H9 (cell line): ENCODE measurements around the gene C11orf24. TPM values are rescaled to one million over a fixed set of nuclear protein-coding genes. Genes with fewer than 3 reads are reported as not detected.

ENCODE experiments used
- DNase-seq: peaks from one replicate; pipeline ENCODE4 v3.0.0-alpha.2; 2017
- H2AFZ ChIP-seq: one replicate; pipeline ENCODE4 v1.6.1; 2013; ENCODE audit warnings: mild to moderate bottlenecking, low read length, control low read depth, moderate library complexity
- H2AK5ac ChIP-seq: 2 replicates; pipeline ENCODE4 v1.6.1; 2013; ENCODE audit warnings: low read length, control low read depth, mixed read lengths; ENCODE audit not compliant: insufficient read length
- H2BK120ac ChIP-seq: one replicate; pipeline ENCODE4 v1.6.1; 2013; ENCODE audit warnings: low read depth, mild to moderate bottlenecking, low read length, control low read depth, inconsistent platforms; ENCODE audit not compliant: poor library complexity, severe bottlenecking
- H2BK12ac ChIP-seq: 2 replicates; pipeline ENCODE4 v1.6.1; 2013; ENCODE audit warnings: low read length, control low read depth, mixed read lengths, low read depth; ENCODE audit not compliant: insufficient read length
- H2BK15ac ChIP-seq: 2 replicates; pipeline ENCODE4 v1.6.1; 2013; ENCODE audit warnings: low read depth, low read length, control low read depth
- H2BK20ac ChIP-seq: one replicate; pipeline ENCODE4 v1.6.1; 2013; ENCODE audit warnings: low read depth, mild to moderate bottlenecking, low read length, control low read depth, inconsistent platforms; ENCODE audit not compliant: poor library complexity, severe bottlenecking
- H2BK5ac ChIP-seq: 2 replicates; pipeline ENCODE4 v1.6.1; 2013; ENCODE audit warnings: low read length, control low read depth, mixed read lengths; ENCODE audit not compliant: insufficient read length
- H3K14ac ChIP-seq: 2 replicates; pipeline ENCODE4 v1.6.1; 2013; ENCODE audit warnings: low read length, control low read depth; ENCODE audit not compliant: insufficient read depth
- H3K18ac ChIP-seq: 2 replicates; pipeline ENCODE4 v1.6.1; 2013; ENCODE audit warnings: low read depth, mild to moderate bottlenecking, mixed read lengths, low read length, control low read depth; ENCODE audit not compliant: insufficient read length
- H3K23ac ChIP-seq: 2 replicates; pipeline ENCODE4 v1.6.1; 2013; ENCODE audit warnings: low read length, control low read depth, mixed read lengths, low read depth; ENCODE audit not compliant: insufficient read length
- H3K23me2 ChIP-seq: 2 replicates; pipeline ENCODE4 v1.6.1; 2013; ENCODE audit warnings: low read depth, mild to moderate bottlenecking, mixed read lengths, low read length, control low read depth; ENCODE audit not compliant: insufficient read length, poor library complexity, severe bottlenecking
- H3K27ac ChIP-seq: 2 replicates; pipeline ENCODE4 v1.5.1; 2013; ENCODE audit warnings: low read length, control low read depth, mixed read lengths, low read depth; ENCODE audit not compliant: insufficient read length
- H3K27me3 ChIP-seq: 2 replicates; pipeline ENCODE4 v1.6.1; 2013; ENCODE audit warnings: low read length, control low read depth, inconsistent platforms; ENCODE audit not compliant: insufficient read depth
- H3K4ac ChIP-seq: 2 replicates; pipeline ENCODE4 v1.6.1; 2013; ENCODE audit warnings: low read depth, mild to moderate bottlenecking, control low read depth, inconsistent platforms, low read length, moderate library complexity
- H3K4me1 ChIP-seq: 2 replicates; pipeline ENCODE4 v1.6.1; 2013; ENCODE audit warnings: low read length, control low read depth, inconsistent platforms; ENCODE audit not compliant: insufficient read depth
- H3K4me2 ChIP-seq: 2 replicates; pipeline ENCODE4 v1.6.1; 2013; ENCODE audit warnings: low read length, control low read depth, mixed read lengths; ENCODE audit not compliant: insufficient read length, insufficient read depth
- H3K56ac ChIP-seq: 2 replicates; pipeline ENCODE4 v1.6.1; 2013; ENCODE audit warnings: low read depth, mild to moderate bottlenecking, mixed read lengths, low read length, control low read depth; ENCODE audit not compliant: insufficient read length
- H3K79me1 ChIP-seq: 2 replicates; pipeline ENCODE4 v1.6.1; 2013; ENCODE audit warnings: low read depth, mild to moderate bottlenecking, moderate library complexity, low read length, control low read depth, inconsistent platforms; ENCODE audit not compliant: insufficient read depth, poor library complexity, severe bottlenecking
- H3K79me2 ChIP-seq: 2 replicates; pipeline ENCODE4 v1.6.1; 2013; ENCODE audit warnings: low read length, control low read depth, inconsistent platforms; ENCODE audit not compliant: insufficient read depth
- H3K9ac ChIP-seq: 2 replicates; pipeline ENCODE4 v1.6.1; 2013; ENCODE audit warnings: low read length, control low read depth, mixed read lengths; ENCODE audit not compliant: insufficient read length; ENCODE audit errors: extremely low read depth
- H3K9me3 ChIP-seq: one replicate; pipeline ENCODE4 v1.6.1; 2013; ENCODE audit warnings: low read depth, low read length, inconsistent platforms; ENCODE audit not compliant: control insufficient read depth
- H3T11ph ChIP-seq: one replicate; pipeline ENCODE4 v1.6.1; 2013; ENCODE audit warnings: mild to moderate bottlenecking, low read length, control low read depth, inconsistent platforms
- H4K20me1 ChIP-seq: one replicate; pipeline ENCODE4 v1.6.1; 2013; ENCODE audit not compliant: control insufficient read depth, insufficient read length, insufficient read depth
- H4K5ac ChIP-seq: 2 replicates; pipeline ENCODE4 v1.6.1; 2013; ENCODE audit warnings: low read depth, mild to moderate bottlenecking, mixed read lengths, low read length, control low read depth; ENCODE audit not compliant: insufficient read length
- H4K8ac ChIP-seq: replicated peaks from 2 replicates; pipeline ENCODE4 v1.6.1; 2013; ENCODE audit warnings: low read length, control low read depth, mixed read lengths, low read depth; ENCODE audit not compliant: insufficient read length
- H4K91ac ChIP-seq: 2 replicates; pipeline ENCODE4 v1.6.1; 2013; ENCODE audit warnings: low read depth, mild to moderate bottlenecking, moderate library complexity, mixed read lengths, low read length, control low read depth; ENCODE audit not compliant: insufficient read length
- H3K27ac Mint-ChIP-seq, 3 experiments: 2 replicates in 2 of 3; 3 replicates in 1 of 3; pipeline ENCODE4 v1.8.0; 2020 to 2021; ENCODE audit warnings: mixed read lengths in 3 of 3, mild to moderate bottlenecking in 1 of 3, moderate library complexity in 1 of 3
- H3K27me3 Mint-ChIP-seq: 2 replicates; pipeline ENCODE4 v1.8.0; 2021; ENCODE audit warnings: low read depth, mild to moderate bottlenecking, moderate library complexity, mixed read lengths
- H3K36me3 Mint-ChIP-seq, 3 experiments: 2 replicates in 2 of 3; 3 replicates in 1 of 3; pipeline ENCODE4 v1.8.0; 2020 to 2021; ENCODE audit warnings: low read depth in 3 of 3, mixed read lengths in 3 of 3; ENCODE audit not compliant: insufficient read depth in 1 of 3
- H3K4me1 Mint-ChIP-seq, 2 experiments: 2 replicates each; pipeline ENCODE4 v1.8.0; 2020; ENCODE audit warnings: mixed read lengths in 2 of 2
- H3K4me3 Mint-ChIP-seq, 2 experiments: 2 replicates in 1 of 2; 3 replicates in 1 of 2; pipeline ENCODE4 v1.8.0; 2020 to 2021; ENCODE audit warnings: mild to moderate bottlenecking in 2 of 2, mixed read lengths in 2 of 2, moderate library complexity in 1 of 2
- H3K9me3 Mint-ChIP-seq, 2 experiments: 2 replicates in 1 of 2; 3 replicates in 1 of 2; pipeline ENCODE4 v1.8.0; 2020; ENCODE audit warnings: mild to moderate bottlenecking in 2 of 2, mixed read lengths in 2 of 2, moderate library complexity in 1 of 2
- CTCF ChIP-seq: fragments of 200-600 bp; sonication (generic); conservative IDR thresholded peaks from 3 replicates; pipeline ENCODE4 v1.8.0; 2021; ENCODE audit warnings: antibody characterized with exemption, mild to moderate bottlenecking
- WGBS: extraction: QIAGEN DNeasy Blood & Tissue Kit; methylation state at CpG from one replicate; pipeline ENCODE4 v1.1.7; 2013; ENCODE audit warnings: missing lambda C conversion rate, low lambda C conversion rate, mixed read lengths; ENCODE audit not compliant: insufficient read length; ENCODE audit errors: extremely low coverage; 5-methylcytosine and 5-hydroxymethylcytosine counted together
- total RNA-seq: library from RNA; stranded (reverse); gene quantifications from 2 replicates; pipeline ENCODE4 v1.2.1, GENCODE V29; 2021

C11orf24 gene
- total RNA-seq, 1 experiment from 2014 or later = 46.8 TPM

GRCh38 chr11:68273026-68273738 lies 1.4 kb upstream of the C11orf24 start:
- H3K9ac ChIP-seq = peak overlapping the region; percentile 36
- WGBS = no CpG with 5 or more reads among the region's 21 CpGs

More at GRCh38 chr11:68273026-68273738, 1.4 kb upstream of the C11orf24 start:
- no peaks in the 10 kb centered on the region for H3K27me3 ChIP-seq
- no peak overlapping the region for H3K56ac ChIP-seq
- H2BK12ac ChIP-seq = no peak overlapping the region
- H4K8ac ChIP-seq = no peak overlapping the region
- no peak overlapping the region for H2BK5ac ChIP-seq
- no peak overlapping the region for H3K23ac ChIP-seq
- DNase-seq = peak; percentile 17
- H3K14ac ChIP-seq = no peak overlapping the region
- H2BK120ac ChIP-seq = no peak overlapping the region
- peaks cover 0 to under 1% (median 0%) of the 10 kb centered on the region in 3 experiments; a peak in 4 of 7 replicates for H3K36me3 Mint-ChIP-seq
- H3K27ac ChIP-seq = no peak overlapping the region
- no peaks in the 10 kb centered on the region; the same call in 1 of the 2 replicates for H3K4me1 ChIP-seq
- no peak for TF ChIP-seq CTCF
- H4K91ac ChIP-seq = no peak overlapping the region
- H3K79me2 ChIP-seq = peaks cover 2% of the 10 kb centered on the region; the same call in 1 of the 2 replicates
- no peaks in the 10 kb centered on the region for H3K9me3 ChIP-seq
- peaks cover 3% of the 10 kb centered on the region for H3K23me2 ChIP-seq
- peak overlapping the region; percentile 96 to 99; a peak in 4 of 5 replicates for H3K4me3 Mint-ChIP-seq
- no peak overlapping the region for H2AFZ ChIP-seq
- H3K4me2 ChIP-seq = no peak overlapping the region
- no peak overlapping the region; a peak in 1 of 7 replicates for H3K27ac Mint-ChIP-seq
- no peak overlapping the region for H4K5ac ChIP-seq
- H2BK20ac ChIP-seq = no peak overlapping the region
- H3K27me3 Mint-ChIP-seq = no peaks in the 10 kb centered on the region; the same call in 1 of the 2 replicates
- no peak overlapping the region for H2AK5ac ChIP-seq
- peaks cover 4% of the 10 kb centered on the region for H3K79me1 ChIP-seq
- no peaks in the 10 kb centered on the region for H4K20me1 ChIP-seq
- peaks cover 14 to 20% of the 10 kb centered on the region in 2 experiments for H3K4me1 Mint-ChIP-seq
- H3T11ph ChIP-seq = no peak overlapping the region
- no peaks in the 10 kb centered on the region for H3K9me3 Mint-ChIP-seq
- H3K18ac ChIP-seq = no peak overlapping the region
- H3K4ac ChIP-seq = no peak overlapping the region
- no peak overlapping the region for H2BK15ac ChIP-seq
